ENCODE measurements around the gene FMR1NB. TPM values are rescaled to one million over a fixed set of nuclear protein-coding genes. Genes with fewer than 3 reads are reported as not detected.
A peak's percentile ranks its signal among the peaks of the same experiment; 100 is the strongest.

Gene FMR1NB
- total and polyA plus RNA-seq, 5 donors from 2014 or later: not detected

DNA sequence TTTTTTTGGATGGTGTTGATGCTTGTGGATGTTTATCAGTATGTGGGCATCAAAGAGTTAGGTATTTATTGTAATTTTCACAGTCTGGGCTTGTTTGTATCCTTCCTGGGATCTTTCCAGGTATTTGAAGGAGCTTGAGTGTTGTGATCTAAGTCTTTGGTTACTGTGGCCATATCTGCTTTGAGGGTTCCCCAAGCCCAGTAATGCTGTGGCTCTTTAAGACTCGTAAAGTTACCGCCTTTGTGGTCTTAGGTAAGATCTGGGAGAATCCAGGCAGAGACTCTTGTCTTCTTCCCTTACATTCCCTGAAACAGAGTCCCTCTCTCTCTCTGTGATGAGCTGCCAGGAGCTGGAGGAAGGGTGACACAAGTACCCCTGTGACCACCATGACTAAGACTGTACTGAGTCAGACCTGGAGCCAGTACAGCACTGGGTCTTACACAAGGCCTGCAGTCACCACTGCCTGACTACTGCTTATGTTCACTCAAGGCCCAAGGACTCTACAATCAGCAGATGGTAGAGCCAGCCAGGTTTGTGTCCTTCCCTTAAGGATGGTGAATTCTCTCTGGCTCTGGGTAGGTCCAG lies 62.2 kb downstream of the FMR1NB start:
- no peak for DNase-seq
- Histone ChIP-seq H3K27ac (ENCODE audit: insufficient read depth, low read length, poor library complexity, severe bottlenecking) (no peak overlapping the region), H3K36me3 (ENCODE audit: control insufficient read depth, insufficient read depth, low read length) (no peaks in the 10 kb centered on the region), H3K4me1 (ENCODE audit: control insufficient read depth, insufficient read depth, low read length, poor library complexity, severe bottlenecking) (no peaks in the 10 kb centered on the region), H3K27me3 (ENCODE audit: control insufficient read depth, insufficient read depth, low read length) (no peaks in the 10 kb centered on the region), H3K9me3 (ENCODE audit: control insufficient read depth in 2 of 2, low read length in 2 of 2) (no peaks in the 10 kb centered on the region), H3K4me3 (ENCODE audit: low read depth, low read length) (no peak overlapping the region)
- Mint-ChIP-seq H3K4me3 (no peak overlapping the region), H3K27me3 (peaks cover 10% of the 10 kb centered on the region), H3K9me3 (no peaks in the 10 kb centered on the region), H3K27ac (no peak overlapping the region), H3K36me3 (no peaks in the 10 kb centered on the region), H3K4me1 (no peaks in the 10 kb centered on the region)
- ATAC-seq (ENCODE audit: low read depth in 2 of 2): no peak

DNA sequence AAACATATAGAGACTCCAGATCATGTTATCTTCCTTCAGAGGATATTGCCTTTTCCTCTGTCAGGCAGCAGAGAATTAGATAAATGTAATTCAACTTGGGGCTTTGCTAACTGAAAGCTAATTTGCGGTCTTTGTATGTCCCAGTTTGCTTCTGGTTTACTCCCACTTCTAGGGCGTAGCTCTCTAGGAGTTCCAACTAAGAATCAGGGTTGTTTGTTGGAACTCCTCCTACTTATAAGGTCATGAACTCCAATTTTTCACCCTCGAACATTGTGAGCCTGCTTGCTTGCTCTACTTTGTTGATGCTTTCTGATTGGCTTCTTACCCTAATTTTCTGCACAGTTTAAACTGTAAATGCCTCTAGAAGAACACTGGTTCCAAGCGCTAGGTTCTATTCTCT lies 66.1 kb downstream of the FMR1NB start:
- H3K9me3 Mint-ChIP-seq: peaks cover 0 to 1% (median 0%) of the 10 kb centered on the region in 7 donors
- no peaks in the 10 kb centered on the region for H3K36me3 Mint-ChIP-seq
- no peak for DNase-seq
- no peaks in the 10 kb centered on the region for H3K9me3 ChIP-seq (ENCODE audit: control insufficient read depth in 2 of 2, low read length in 2 of 2)
- H3K36me3 ChIP-seq (ENCODE audit: control insufficient read depth, insufficient read depth, low read length): no peaks in the 10 kb centered on the region
- H3K4me1 ChIP-seq (ENCODE audit: control insufficient read depth, insufficient read depth, low read length, poor library complexity, severe bottlenecking): no peaks in the 10 kb centered on the region
- no peak overlapping the region for H3K27ac ChIP-seq (ENCODE audit: insufficient read depth, low read length, poor library complexity, severe bottlenecking)
- H3K4me3 Mint-ChIP-seq: no peak overlapping the region
- no peaks in the 10 kb centered on the region for H3K4me1 Mint-ChIP-seq
- H3K27me3 Mint-ChIP-seq: peaks cover 10% of the 10 kb centered on the region
- H3K4me3 ChIP-seq (ENCODE audit: low read depth, low read length): no peak overlapping the region
- H3K27ac Mint-ChIP-seq: no peak overlapping the region
- no peak for ATAC-seq (ENCODE audit: low read depth in 2 of 2)
- no peaks in the 10 kb centered on the region for H3K27me3 ChIP-seq (ENCODE audit: control insufficient read depth, insufficient read depth, low read length)

DNA sequence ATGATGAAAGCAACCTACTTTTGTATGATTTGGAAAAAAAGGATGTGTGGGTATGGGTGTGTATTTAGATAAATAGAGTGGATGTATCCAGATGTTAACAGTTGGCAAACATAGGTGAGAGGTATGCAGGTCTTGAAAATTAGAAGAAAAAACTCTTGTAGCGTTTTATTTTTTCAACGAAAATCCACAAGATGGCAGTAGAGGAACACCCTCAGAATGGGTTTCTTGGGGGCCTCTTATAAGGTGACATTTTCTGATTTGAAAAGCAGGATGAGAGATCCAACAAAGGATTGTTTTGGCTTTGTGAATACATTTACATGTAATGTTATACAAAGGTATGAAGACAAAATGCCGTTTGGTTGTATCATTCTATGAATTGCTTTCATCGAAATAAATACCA lies 68.3 kb downstream of the FMR1NB start:
- Histone ChIP-seq H3K27me3 (ENCODE audit: control insufficient read depth, insufficient read depth, low read length) (no peaks in the 10 kb centered on the region), H3K36me3 (ENCODE audit: control insufficient read depth, insufficient read depth, low read length) (no peaks in the 10 kb centered on the region), H3K4me3 (ENCODE audit: low read depth, low read length) (no peak overlapping the region), H3K9me3 (ENCODE audit: control insufficient read depth in 2 of 2, low read length in 2 of 2) (no peaks in the 10 kb centered on the region), H3K4me1 (ENCODE audit: control insufficient read depth, insufficient read depth, low read length, poor library complexity, severe bottlenecking) (no peaks in the 10 kb centered on the region), H3K27ac (ENCODE audit: insufficient read depth, low read length, poor library complexity, severe bottlenecking) (no peak overlapping the region)
- no peak for ATAC-seq (ENCODE audit: low read depth in 2 of 2)
- no peaks in the 10 kb centered on the region for H3K4me1 Mint-ChIP-seq
- H3K27me3 Mint-ChIP-seq: peaks cover 13% of the 10 kb centered on the region
- H3K9me3 Mint-ChIP-seq: peaks cover 0 to 1% (median 0%) of the 10 kb centered on the region in 7 donors
- no peak overlapping the region for H3K4me3 Mint-ChIP-seq
- H3K36me3 Mint-ChIP-seq: no peaks in the 10 kb centered on the region
- DNase-seq: peak in 2 of 3 donors; percentile 35 to 50
- H3K27ac Mint-ChIP-seq: no peak overlapping the region

DNA sequence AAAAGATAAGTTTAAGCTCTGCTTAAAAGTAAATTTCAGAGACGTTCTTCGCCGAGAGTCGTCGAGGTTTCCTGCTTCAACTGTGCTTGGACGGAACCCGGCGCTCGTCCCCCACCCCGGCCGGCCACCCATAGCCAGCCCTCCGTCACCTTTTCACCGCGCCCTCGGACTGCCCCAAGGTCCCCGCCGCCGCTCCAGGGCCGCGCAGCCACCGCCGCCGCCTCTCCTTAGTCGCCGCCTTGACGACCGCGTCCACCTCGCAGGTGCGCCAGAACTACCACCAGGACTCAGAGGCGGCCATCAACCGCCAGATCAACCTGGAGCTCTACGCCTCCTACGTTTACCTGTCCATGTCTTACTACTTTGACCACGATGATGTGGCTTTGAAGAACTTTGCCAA lies 70.8 kb downstream of the FMR1NB start:
- H3K27ac ChIP-seq (ENCODE audit: insufficient read depth, low read length, poor library complexity, severe bottlenecking): no peak overlapping the region
- H3K27ac Mint-ChIP-seq: no peak overlapping the region
- H3K36me3 ChIP-seq (ENCODE audit: control insufficient read depth, insufficient read depth, low read length): no peaks in the 10 kb centered on the region
- peaks cover 8% of the 10 kb centered on the region for H3K27me3 Mint-ChIP-seq
- no peak for DNase-seq
- H3K27me3 ChIP-seq (ENCODE audit: control insufficient read depth, insufficient read depth, low read length): peaks cover 3% of the 10 kb centered on the region
- peaks cover 0 to 1% (median 0%) of the 10 kb centered on the region in 7 donors for H3K9me3 Mint-ChIP-seq
- no peaks in the 10 kb centered on the region for H3K4me1 ChIP-seq (ENCODE audit: control insufficient read depth, insufficient read depth, low read length, poor library complexity, severe bottlenecking)
- no peak for ATAC-seq (ENCODE audit: low read depth in 2 of 2)
- no peaks in the 10 kb centered on the region for H3K36me3 Mint-ChIP-seq
- H3K9me3 ChIP-seq (ENCODE audit: control insufficient read depth in 2 of 2, low read length in 2 of 2): no peaks in the 10 kb centered on the region
- H3K4me1 Mint-ChIP-seq: no peaks in the 10 kb centered on the region
- no peak overlapping the region for H3K4me3 ChIP-seq (ENCODE audit: low read depth, low read length)
- H3K4me3 Mint-ChIP-seq: no peak overlapping the region

DNA sequence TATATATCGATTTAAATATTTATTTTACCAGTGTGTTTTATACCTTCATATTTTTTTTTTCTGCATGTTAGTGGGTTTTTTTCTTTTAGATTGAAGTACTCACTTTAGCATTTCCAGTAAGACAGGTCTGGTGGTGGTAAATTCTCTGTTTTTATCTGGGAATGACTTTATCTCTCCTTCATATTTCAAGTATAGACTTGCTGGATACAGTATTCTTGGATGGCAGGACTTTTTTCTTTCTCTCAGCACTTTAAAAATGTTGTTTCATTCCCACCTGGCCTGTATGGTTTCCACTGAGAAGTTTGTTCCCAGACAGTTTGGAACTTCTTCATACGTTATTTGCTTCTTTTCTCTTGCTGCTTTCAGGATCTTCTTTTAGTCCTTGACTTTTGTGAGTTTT lies 86.1 kb downstream of the FMR1NB start:
- Mint-ChIP-seq H3K4me3 (no peak overlapping the region), H3K27me3 (no peaks in the 10 kb centered on the region), H3K36me3 (no peaks in the 10 kb centered on the region), H3K9me3 (peaks cover 0 to 5% (median 2%) of the 10 kb centered on the region in 7 donors), H3K4me1 (no peaks in the 10 kb centered on the region), H3K27ac (no peak overlapping the region)
- Histone ChIP-seq H3K27me3 (ENCODE audit: control insufficient read depth, insufficient read depth, low read length) (no peaks in the 10 kb centered on the region), H3K9me3 (ENCODE audit: control insufficient read depth in 2 of 2, low read length in 2 of 2) (no peaks in the 10 kb centered on the region), H3K27ac (ENCODE audit: insufficient read depth, low read length, poor library complexity, severe bottlenecking) (no peak overlapping the region), H3K36me3 (ENCODE audit: control insufficient read depth, insufficient read depth, low read length) (no peaks in the 10 kb centered on the region), H3K4me1 (ENCODE audit: control insufficient read depth, insufficient read depth, low read length, poor library complexity, severe bottlenecking) (no peaks in the 10 kb centered on the region), H3K4me3 (ENCODE audit: low read depth, low read length) (no peak overlapping the region)
- DNase-seq (no peak), ATAC-seq (ENCODE audit: low read depth in 2 of 2) (no peak)

DNA sequence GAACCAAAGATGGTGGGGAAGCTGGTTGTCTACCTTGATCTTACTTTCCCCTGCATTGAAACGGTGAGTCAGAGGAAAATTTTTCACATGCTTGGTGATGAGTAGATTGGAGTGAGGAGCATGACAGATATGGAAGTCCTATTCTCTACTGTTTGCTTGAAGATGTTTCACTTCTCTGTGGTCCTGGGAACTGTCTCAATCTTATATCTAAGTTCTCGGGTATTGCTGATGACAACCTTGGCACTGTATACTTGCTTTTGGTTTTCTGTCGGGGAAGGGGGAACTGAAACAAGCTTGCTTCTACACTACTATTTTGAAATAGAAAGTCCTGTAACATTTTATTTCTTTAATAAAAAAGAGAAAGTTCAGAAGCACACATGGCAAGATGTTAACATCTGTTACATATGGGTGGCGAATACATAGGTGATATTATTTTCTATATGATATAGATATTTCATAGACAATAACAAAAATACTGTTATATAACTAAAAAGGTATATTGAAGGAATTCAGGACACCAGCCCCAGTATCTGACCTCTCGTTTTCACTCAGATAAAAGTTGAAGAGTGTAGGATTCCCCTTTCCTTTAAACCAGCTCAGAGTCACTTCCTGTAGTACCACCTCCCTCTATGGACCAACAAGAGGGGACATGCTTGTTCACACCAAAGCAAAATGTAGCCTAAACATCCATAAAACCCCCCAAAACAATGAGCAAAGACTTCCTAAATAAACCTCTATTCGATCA lies 88.8 kb downstream of the FMR1NB start:
- no peaks in the 10 kb centered on the region for H3K9me3 ChIP-seq (ENCODE audit: control insufficient read depth in 2 of 2, low read length in 2 of 2)
- H3K4me3 Mint-ChIP-seq: no peak overlapping the region
- no peaks in the 10 kb centered on the region for H3K27me3 ChIP-seq (ENCODE audit: control insufficient read depth, insufficient read depth, low read length)
- peak overlapping the region in 1 of 3 donors; percentile 41 for H3K27ac Mint-ChIP-seq
- no peak for DNase-seq
- H3K36me3 ChIP-seq (ENCODE audit: control insufficient read depth, insufficient read depth, low read length): no peaks in the 10 kb centered on the region
- no peaks in the 10 kb centered on the region for H3K27me3 Mint-ChIP-seq
- no peak overlapping the region for H3K4me3 ChIP-seq (ENCODE audit: low read depth, low read length)
- no peaks in the 10 kb centered on the region for H3K4me1 ChIP-seq (ENCODE audit: control insufficient read depth, insufficient read depth, low read length, poor library complexity, severe bottlenecking)
- no peaks in the 10 kb centered on the region for H3K36me3 Mint-ChIP-seq
- ATAC-seq (ENCODE audit: low read depth in 2 of 2): no peak
- H3K27ac ChIP-seq (ENCODE audit: insufficient read depth, low read length, poor library complexity, severe bottlenecking): no peak overlapping the region
- H3K4me1 Mint-ChIP-seq: no peaks in the 10 kb centered on the region
- H3K9me3 Mint-ChIP-seq: peaks cover 0 to 5% (median 2%) of the 10 kb centered on the region in 7 donors

DNA sequence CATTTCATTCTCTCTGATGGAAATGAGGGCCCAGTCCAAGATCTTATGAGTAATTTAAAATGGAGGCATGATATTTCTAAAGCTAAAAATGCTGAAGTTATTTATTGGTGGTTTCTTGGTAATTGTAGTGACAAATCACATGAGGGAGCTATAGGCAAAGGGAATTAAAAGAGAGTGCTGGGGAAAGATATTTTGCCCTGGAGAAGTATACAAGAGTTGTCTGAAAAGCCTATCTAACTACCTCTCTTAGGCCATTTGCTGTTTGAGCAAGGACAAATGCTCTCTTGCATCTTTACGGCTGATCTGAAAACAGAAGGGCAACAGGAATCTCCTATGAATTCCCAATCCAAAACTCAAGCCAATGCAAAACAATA lies 89.4 kb downstream of the FMR1NB start:
- Histone ChIP-seq H3K27ac (ENCODE audit: insufficient read depth, low read length, poor library complexity, severe bottlenecking) (no peak overlapping the region), H3K9me3 (ENCODE audit: control insufficient read depth in 2 of 2, low read length in 2 of 2) (no peaks in the 10 kb centered on the region), H3K4me1 (ENCODE audit: control insufficient read depth, insufficient read depth, low read length, poor library complexity, severe bottlenecking) (no peaks in the 10 kb centered on the region), H3K27me3 (ENCODE audit: control insufficient read depth, insufficient read depth, low read length) (no peaks in the 10 kb centered on the region), H3K36me3 (ENCODE audit: control insufficient read depth, insufficient read depth, low read length) (no peaks in the 10 kb centered on the region), H3K4me3 (ENCODE audit: low read depth, low read length) (no peak overlapping the region)
- H3K4me3 Mint-ChIP-seq: no peak overlapping the region
- no peaks in the 10 kb centered on the region for H3K4me1 Mint-ChIP-seq
- H3K27me3 Mint-ChIP-seq: no peaks in the 10 kb centered on the region
- ATAC-seq (ENCODE audit: low read depth in 2 of 2): no peak
- DNase-seq: no peak
- no peak overlapping the region for H3K27ac Mint-ChIP-seq
- peaks cover 0 to 5% (median 2%) of the 10 kb centered on the region in 7 donors for H3K9me3 Mint-ChIP-seq
- H3K36me3 Mint-ChIP-seq: no peaks in the 10 kb centered on the region

Data from CD4-positive, CD25-positive, alpha-beta regulatory T cell (primary cell).